Stimulated activated CD8-positive, alpha-beta memory T cell treated with anti-CD3 and anti-CD28 coated beads, Interleukin-7, amount 100 ng/mL, for 24 hours (primary cell): Measurements from ENCODE around the gene CFAP97D1.

ENCODE experiments used
- DNase-seq: peaks from one replicate; pipeline ENCODE4 v3.0.0-alpha.2; 2020; ENCODE audit warnings: low read depth

The CFAP97D1 gene

GRCh38 chr17:43799047-43799446, 18.8 kb downstream of the CFAP97D1 start:
- DNase-seq, result no peak

- no peak for DNase-seq
Measured at GRCh38 chr17:43800736-43801135, 20.5 kb downstream of the CFAP97D1 start.

DNA sequence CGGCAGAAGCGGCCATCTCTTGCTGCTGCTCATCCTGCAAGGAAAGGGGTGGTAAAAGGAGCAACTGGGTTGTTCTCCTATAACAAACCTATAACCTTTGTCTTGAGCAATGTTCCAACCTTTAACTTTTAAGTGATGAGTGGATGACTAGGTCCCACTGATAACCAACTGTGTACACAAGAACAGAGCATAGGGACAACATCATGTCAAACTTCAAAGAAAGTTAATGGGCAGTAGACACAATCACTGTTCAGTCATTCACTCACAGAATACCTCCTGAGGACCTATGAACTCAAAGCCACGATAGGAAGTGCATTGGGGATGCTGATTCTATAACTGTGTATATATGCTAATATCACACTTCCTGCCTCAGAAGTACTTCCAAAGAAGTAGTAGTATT, 21.6 kb downstream of the CFAP97D1 start:
- DNase-seq, result no peak

GRCh38 chr17:43803758-43804157, 23.5 kb downstream of the CFAP97D1 start:
- DNase-seq, result no peak

DNA sequence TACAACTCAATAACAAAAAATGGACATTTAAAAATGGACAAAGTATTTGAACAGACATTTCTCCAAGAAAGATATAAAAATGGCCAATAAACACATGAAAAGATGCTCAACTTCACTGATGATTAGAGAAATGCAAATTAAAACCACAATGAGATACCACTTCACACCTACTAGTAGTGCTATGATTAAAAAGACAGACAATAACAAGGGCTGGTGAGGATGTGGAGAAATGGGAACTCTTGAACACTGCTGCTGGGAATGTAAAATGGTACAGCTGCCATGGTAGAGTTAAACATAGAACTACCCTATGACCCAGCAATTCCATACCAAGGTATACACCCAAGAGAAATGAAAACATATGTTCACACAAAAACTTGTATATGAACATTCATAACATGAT, 24.9 kb downstream of the CFAP97D1 start:
- no peak for DNase-seq

DNA sequence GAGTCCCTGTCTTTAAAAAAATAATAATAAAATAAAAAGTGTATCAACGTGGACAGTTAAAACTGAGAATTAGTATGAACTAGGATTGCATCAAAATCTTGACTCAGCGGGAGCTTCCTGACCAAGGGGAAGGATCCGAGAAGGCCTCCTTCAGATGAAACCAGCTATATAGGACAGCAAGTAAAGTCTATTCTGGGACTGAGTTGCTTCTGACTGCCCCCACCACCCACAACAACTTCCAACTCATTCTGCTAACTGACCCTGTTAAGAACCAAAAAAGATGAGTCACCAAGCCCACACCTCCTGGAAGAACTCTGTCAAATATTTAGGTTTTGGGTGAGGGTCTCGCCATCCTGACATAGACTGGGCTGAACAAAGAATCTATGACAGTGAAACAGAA, 27.8 kb downstream of the CFAP97D1 start:
- no peak for DNase-seq

DNA sequence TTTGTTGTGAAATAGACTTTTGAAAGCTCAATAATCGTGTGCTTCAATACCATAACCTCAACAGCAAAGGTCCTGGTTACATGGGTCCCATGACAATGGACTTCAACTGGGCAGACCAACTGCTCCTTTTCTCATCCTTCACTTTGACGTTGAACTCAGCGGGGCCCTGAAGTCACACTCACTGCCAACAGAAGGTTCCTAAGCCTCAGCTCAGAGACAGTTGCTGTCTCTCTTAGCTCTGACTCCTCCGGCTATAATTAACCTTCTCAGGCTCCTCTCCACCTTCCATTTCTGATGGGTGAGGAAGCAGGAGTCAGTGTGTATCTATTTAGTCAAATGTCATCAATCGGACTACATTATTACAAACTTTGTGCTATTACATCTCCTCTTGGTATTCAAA, 28.9 kb downstream of the CFAP97D1 start:
- no peak for DNase-seq

DNA sequence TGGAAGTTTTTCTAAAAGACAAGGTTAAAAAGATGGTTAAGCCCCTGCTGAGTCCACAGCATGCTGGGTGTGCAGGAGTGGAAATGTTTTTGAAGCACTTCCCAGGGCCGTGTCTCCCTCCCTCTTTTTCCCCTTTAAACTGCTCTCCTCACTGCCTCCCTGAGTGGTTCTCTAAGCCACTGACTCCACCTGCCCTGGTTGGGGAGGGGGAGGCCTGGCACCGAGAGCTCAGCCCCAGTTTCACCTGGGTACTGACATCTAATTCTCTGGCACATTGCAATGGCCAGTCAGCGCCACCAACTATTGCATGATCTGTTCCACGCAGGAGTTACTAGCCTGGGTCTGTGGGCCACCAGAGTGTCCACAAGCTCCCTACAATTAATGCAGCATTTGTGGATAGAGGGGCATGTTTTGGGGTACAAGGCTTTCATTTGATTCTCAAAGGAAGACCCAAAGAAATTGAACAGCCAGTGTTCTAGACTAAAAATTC, 30.0 kb downstream of the CFAP97D1 start:
- no peak for DNase-seq

- no peak for DNase-seq
Measured at GRCh38 chr17:43810823-43811222, 30.6 kb downstream of the CFAP97D1 start.

- DNase-seq, result no peak
Measured at GRCh38 chr17:43812396-43813265, 32.4 kb downstream of the CFAP97D1 start.

DNA sequence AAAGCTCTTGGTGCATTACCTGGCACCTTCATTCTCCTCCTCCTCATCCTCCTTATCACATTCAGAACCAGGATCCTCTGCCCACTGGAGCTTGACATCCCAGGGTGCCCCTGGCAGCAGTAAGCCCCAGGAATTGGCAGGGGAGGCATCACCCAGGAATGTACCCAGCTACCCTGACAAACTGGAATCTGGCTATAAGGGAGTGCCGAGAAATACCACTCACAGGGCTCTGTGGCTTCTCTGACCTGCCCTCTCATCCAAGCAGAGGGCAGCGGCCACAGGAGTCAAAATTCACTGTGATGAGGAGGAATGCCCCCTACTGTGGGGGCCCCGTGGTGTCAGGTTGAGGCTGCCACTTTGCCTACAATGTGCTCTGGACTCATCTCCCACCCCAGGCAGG, 33.2 kb downstream of the CFAP97D1 start:
- DNase-seq, result no peak

DNA sequence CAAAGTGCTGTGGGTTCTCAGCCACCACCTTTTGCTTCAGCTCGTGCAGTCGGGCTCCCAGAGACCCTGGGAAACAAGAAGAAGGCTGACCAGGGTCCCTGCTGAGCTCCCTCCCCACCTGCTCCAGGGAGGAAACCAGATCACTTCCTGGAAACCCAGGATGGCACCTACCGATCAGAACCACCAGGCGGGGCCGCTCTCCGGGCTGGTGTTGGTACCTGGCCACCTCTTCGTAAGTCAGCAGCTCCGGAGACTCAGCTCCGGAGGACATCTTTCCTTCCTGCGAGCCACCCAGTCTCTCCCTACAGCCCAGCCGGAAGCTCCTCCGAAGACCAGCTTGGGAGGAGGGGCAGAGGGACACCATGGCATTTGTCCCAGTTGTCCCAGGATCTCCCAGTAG, 33.8 kb downstream of the CFAP97D1 start:
- no peak for DNase-seq

- no peak for DNase-seq
Measured at GRCh38 chr17:43814714-43815113, 34.5 kb downstream of the CFAP97D1 start.

GRCh38 chr17:43816336-43817320, 36.4 kb downstream of the CFAP97D1 start:
- DNase-seq, result no peak

DNA sequence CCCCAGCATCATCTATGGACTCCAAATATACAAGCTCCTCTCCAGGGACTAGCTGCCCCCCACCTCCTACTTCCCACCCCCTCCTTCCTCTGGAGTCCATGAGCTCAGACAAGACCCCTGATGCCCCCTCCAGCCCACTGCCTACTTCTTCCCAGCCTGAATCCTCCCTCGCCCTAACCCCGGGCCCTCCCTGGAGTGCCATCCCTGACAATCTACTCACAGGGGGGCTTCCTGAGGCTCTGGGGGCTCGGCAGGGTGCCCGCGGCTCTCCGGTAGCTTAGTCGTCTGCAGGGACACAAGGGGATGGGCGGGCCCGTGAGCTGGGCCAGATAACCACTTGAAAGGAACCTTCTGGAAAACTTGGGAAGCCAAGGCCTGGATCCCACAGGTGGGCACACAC, 37.6 kb downstream of the CFAP97D1 start:
- DNase-seq, result no peak

DNA sequence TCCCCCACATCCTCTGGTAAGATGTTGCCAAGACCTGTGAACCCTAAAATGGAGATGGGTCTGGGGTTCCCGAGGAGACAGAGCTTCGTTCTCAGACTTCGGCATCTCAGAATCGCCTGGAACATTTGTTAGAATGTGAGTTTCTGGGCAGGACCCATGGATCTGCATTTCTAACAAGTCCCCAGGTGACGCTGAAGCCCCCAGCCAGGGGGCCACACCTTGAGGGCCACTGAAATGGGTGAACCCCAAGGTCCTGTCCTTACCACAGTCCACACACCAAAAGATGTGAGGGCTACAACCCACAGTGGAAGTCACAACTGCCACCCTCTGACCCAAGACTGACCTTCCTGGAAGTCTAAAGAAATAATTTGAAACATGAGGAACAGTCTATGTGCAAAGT, 38.7 kb downstream of the CFAP97D1 start:
- no peak for DNase-seq

GRCh38 chr17:43820759-43821158, 40.5 kb downstream of the CFAP97D1 start:
- no peak for DNase-seq

GRCh38 chr17:43822570-43823190, 42.4 kb downstream of the CFAP97D1 start:
- DNase-seq, result no peak

GRCh38 chr17:43823350-43824084, 43.3 kb downstream of the CFAP97D1 start:
- DNase-seq, result no peak

GRCh38 chr17:43825567-43825966, 45.3 kb downstream of the CFAP97D1 start:
- DNase-seq, result no peak

DNA sequence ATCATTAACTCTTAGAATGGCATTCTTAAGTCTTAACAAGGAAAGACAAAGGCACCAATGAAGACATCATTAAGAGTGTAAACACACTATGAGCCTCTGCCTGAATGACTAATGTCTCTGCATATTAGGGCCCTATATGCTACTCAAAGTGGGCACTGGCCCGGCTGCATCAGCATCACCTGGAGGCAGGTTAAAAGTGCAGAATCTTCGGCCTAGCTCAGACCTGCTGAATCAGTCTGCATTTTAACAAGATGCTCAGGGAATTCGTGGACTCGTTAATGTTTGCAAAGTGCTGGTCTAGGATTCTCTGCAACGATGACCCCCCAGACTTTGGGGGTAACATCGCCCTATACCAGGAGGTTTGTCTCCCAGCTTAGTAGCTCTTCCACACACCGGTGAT, 46.0 kb downstream of the CFAP97D1 start:
- no peak for DNase-seq

DNA sequence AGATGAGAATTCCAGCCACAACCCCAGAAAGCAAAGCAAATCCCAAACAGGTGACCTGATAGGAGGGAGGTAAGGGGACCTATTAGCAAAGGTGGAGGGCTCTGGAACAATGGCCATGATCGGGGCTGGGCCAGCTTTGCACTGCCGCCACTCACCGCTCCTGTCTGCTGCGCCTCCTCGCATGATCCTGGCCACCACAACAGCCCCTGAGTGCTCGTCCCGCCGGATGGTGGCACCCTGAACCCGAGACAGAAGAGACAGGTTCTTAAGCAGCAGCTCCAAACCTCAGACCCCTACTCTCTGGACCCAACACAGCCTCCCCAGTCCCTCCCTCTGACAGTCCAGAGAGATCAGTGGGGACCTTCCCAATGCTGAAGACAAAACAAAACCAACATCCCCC, 47.4 kb downstream of the CFAP97D1 start:
- DNase-seq, result no peak
